ENCODE results near the gene KRTAP10-2. TPM values are rescaled to one million over a fixed set of nuclear protein-coding genes. Genes with fewer than 3 reads are reported as not detected.

KRTAP10-2 gene
- total RNA-seq, 2 experiments from 2014 or later, result not detected

- ChIA-PET CTCF (ENCODE audit: unreplicated experiment) (no interaction called here), POLR2A (no interaction called here)
- H3K27ac ChIP-seq (ENCODE audit: low read depth, low read length, poor library complexity, severe bottlenecking), result no peak overlapping the region
- no peaks in the 10 kb centered on the region for H3K4me1 ChIP-seq (ENCODE audit: insufficient read depth, low read length, poor library complexity, severe bottlenecking)
- no peak for DNase-seq (ENCODE audit: low spot score)
- H3K4me2 ChIP-seq (ENCODE audit: low read length), result no peak overlapping the region
- no peaks in the 10 kb centered on the region for H3K79me2 ChIP-seq (ENCODE audit: insufficient read depth, low read depth, low read length)
- no peak overlapping the region for H2AFZ ChIP-seq (ENCODE audit: low read length)
- H3K36me3 ChIP-seq (ENCODE audit: insufficient read depth, low read length), result no peaks in the 10 kb centered on the region
- no peaks in the 10 kb centered on the region for H4K20me1 ChIP-seq (ENCODE audit: insufficient read depth, low read length)
- TF ChIP-seq CTCF (conservative IDR thresholded peaks at IDR 0.05; ENCODE audit: low read length) (no peak), EZH2phosphoT487 (IDR thresholded peaks at IDR 0.05; ENCODE audit: borderline replicate concordance, low read depth, low read length) (no peak)
- no peaks in the 10 kb centered on the region for H3K9me3 ChIP-seq (ENCODE audit: low read length)
- no peaks in the 10 kb centered on the region for H3K9me2 ChIP-seq (ENCODE audit: insufficient read depth, low read length)
- no TSS peak for BruUV-seq (replicated peaks)
- no peak overlapping the region for H3K4me3 ChIP-seq (ENCODE audit: low read depth, low read length, poor library complexity, severe bottlenecking)
- intact Hi-C loops (cut with micrococcal nuclease; ENCODE audit: unreplicated experiment), result no loop called here
Measured at GRCh38 chr21:44518686-44519085, 32.6 kb downstream of the KRTAP10-2 start.

- H3K27ac ChIP-seq (ENCODE audit: low read depth, low read length, poor library complexity, severe bottlenecking), result no peak overlapping the region
- ChIA-PET CTCF (ENCODE audit: unreplicated experiment) (interaction anchor here (0.6 kb wide), 1 partner anchor 346 kb away, joined by 3 read pairs; no protein-coding TSS in a partner anchor), POLR2A (interaction anchor here (0.5 kb wide), 1 partner anchor 56 kb away, joined by 4 read pairs; no protein-coding TSS in a partner anchor)
- no peaks in the 10 kb centered on the region for H3K36me3 ChIP-seq (ENCODE audit: insufficient read depth, low read length)
- BruUV-seq (replicated peaks), result no TSS peak
- H3K4me2 ChIP-seq (ENCODE audit: low read length), result no peak overlapping the region
- peak; percentile 61 for DNase-seq (ENCODE audit: low spot score)
- H3K9me3 ChIP-seq (ENCODE audit: low read length), result no peaks in the 10 kb centered on the region
- no peaks in the 10 kb centered on the region for H3K79me2 ChIP-seq (ENCODE audit: insufficient read depth, low read depth, low read length)
- H4K20me1 ChIP-seq (ENCODE audit: insufficient read depth, low read length), result no peaks in the 10 kb centered on the region
- H3K4me1 ChIP-seq (ENCODE audit: insufficient read depth, low read length, poor library complexity, severe bottlenecking), result no peaks in the 10 kb centered on the region
- intact Hi-C loops (cut with micrococcal nuclease; ENCODE audit: unreplicated experiment), result no loop called here
- no peaks in the 10 kb centered on the region for H3K9me2 ChIP-seq (ENCODE audit: insufficient read depth, low read length)
- H2AFZ ChIP-seq (ENCODE audit: low read length), result peak overlapping the region; percentile 56; the same call in 1 of the 2 replicates
- TF ChIP-seq EZH2phosphoT487 (IDR thresholded peaks at IDR 0.05; ENCODE audit: borderline replicate concordance, low read depth, low read length) (no peak), CTCF (conservative IDR thresholded peaks at IDR 0.05; ENCODE audit: low read length) (no peak)
- H3K4me3 ChIP-seq (ENCODE audit: low read depth, low read length, poor library complexity, severe bottlenecking), result peak overlapping the region; percentile 21
Measured at GRCh38 chr21:44517175-44517899, 34.0 kb downstream of the KRTAP10-2 start.

- no peaks in the 10 kb centered on the region for H4K20me1 ChIP-seq (ENCODE audit: insufficient read depth, low read length)
- intact Hi-C loops (cut with micrococcal nuclease; ENCODE audit: unreplicated experiment), result no loop called here
- DNase-seq (ENCODE audit: low spot score), result no peak
- no peak overlapping the region for H3K4me2 ChIP-seq (ENCODE audit: low read length)
- no peak overlapping the region for H3K27ac ChIP-seq (ENCODE audit: low read depth, low read length, poor library complexity, severe bottlenecking)
- TF ChIP-seq CTCF (conservative IDR thresholded peaks at IDR 0.05; ENCODE audit: low read length) (no peak), EZH2phosphoT487 (IDR thresholded peaks at IDR 0.05; ENCODE audit: borderline replicate concordance, low read depth, low read length) (no peak)
- CTCF ChIA-PET (ENCODE audit: unreplicated experiment), result no interaction called here
- no peaks in the 10 kb centered on the region for H3K9me2 ChIP-seq (ENCODE audit: insufficient read depth, low read length)
- H3K79me2 ChIP-seq (ENCODE audit: insufficient read depth, low read depth, low read length), result no peaks in the 10 kb centered on the region
- peak overlapping the region; percentile 56; the same call in 1 of the 2 replicates for H2AFZ ChIP-seq (ENCODE audit: low read length)
- POLR2A ChIA-PET, result no interaction called here
- no TSS peak for BruUV-seq (replicated peaks)
- no peaks in the 10 kb centered on the region for H3K9me3 ChIP-seq (ENCODE audit: low read length)
- peak overlapping the region; percentile 21 for H3K4me3 ChIP-seq (ENCODE audit: low read depth, low read length, poor library complexity, severe bottlenecking)
- no peaks in the 10 kb centered on the region for H3K4me1 ChIP-seq (ENCODE audit: insufficient read depth, low read length, poor library complexity, severe bottlenecking)
- H3K36me3 ChIP-seq (ENCODE audit: insufficient read depth, low read length), result no peaks in the 10 kb centered on the region
Measured at GRCh38 chr21:44516828-44517174, 34.5 kb downstream of the KRTAP10-2 start.
